Tibial nerve (tissue), 4 donors: ENCODE results near the gene TRMT1.

Source experiments
- EP300 ChIP-seq, 2 donors: sonication (generic); formaldehyde crosslinking; IDR thresholded peaks; one replicate each; pipeline ENCODE4 v1.6.1; 2017; ENCODE audit warnings: antibody characterized with exemption in 2 of 2, mild to moderate bottlenecking in 1 of 2
- POLR2A ChIP-seq, 2 donors: fragments of 450-650 bp; IDR thresholded peaks; one replicate each; pipeline ENCODE4 v1.6.1; 2017; ENCODE audit warnings: antibody characterized with exemption in 2 of 2, mild to moderate bottlenecking in 2 of 2, moderate library complexity in 2 of 2
- TF ChIP-seq, protein P1 (sequence below), 5 experiments: fragments of 200-600 bp in 3 of 5; fragments of 450-650 bp in 2 of 5; sonication (generic) in 3 of 5; IDR thresholded peaks; one replicate each; pipeline ENCODE4 v1.5.1; 2016 to 2019; ENCODE audit warnings: antibody characterized with exemption in 5 of 5, mild to moderate bottlenecking in 3 of 5, moderate library complexity in 2 of 5

DNA sequence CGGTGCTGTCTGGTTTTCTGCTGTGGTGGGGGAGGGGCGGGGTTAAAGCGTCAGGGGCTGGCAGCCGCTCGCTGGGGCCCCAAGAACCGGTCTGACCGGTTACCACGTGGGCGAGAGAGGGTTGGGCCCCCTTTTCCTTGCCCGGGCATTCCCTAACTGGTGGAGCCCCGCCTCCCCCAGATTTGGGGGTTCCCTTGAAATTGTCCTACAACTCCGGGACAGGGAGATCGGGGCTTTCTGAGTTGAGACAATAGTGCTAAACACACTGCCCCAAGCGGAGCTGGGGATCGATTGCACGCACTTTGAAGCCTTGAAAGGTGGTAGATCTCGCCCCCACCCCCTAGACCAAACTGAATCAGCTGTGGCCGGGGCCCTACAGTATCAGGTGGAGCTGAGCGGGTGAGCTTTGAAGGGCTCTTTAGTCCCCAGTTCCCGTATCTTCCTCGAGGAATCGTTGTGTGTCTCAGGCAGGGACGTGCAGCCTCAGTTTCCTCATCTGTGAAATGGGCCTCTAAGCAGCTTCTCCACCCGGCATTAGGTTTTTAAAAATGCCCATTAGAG, 38.5 kb upstream of the TRMT1 start:
- TF ChIP-seq POLR2A (IDR thresholded peaks at IDR 0.05), result no peak
- TF ChIP-seq, protein P1, sequence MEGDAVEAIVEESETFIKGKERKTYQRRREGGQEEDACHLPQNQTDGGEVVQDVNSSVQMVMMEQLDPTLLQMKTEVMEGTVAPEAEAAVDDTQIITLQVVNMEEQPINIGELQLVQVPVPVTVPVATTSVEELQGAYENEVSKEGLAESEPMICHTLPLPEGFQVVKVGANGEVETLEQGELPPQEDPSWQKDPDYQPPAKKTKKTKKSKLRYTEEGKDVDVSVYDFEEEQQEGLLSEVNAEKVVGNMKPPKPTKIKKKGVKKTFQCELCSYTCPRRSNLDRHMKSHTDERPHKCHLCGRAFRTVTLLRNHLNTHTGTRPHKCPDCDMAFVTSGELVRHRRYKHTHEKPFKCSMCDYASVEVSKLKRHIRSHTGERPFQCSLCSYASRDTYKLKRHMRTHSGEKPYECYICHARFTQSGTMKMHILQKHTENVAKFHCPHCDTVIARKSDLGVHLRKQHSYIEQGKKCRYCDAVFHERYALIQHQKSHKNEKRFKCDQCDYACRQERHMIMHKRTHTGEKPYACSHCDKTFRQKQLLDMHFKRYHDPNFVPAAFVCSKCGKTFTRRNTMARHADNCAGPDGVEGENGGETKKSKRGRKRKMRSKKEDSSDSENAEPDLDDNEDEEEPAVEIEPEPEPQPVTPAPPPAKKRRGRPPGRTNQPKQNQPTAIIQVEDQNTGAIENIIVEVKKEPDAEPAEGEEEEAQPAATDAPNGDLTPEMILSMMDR (IDR thresholded peaks at IDR 0.05), result peak in 2 of 5 experiments; percentile 2 to 6
- peak in 1 of 2 donors; percentile 12 for TF ChIP-seq EP300 (IDR thresholded peaks at IDR 0.05)
